HG03565 (cell line): Measurements from ENCODE around the gene GDA.
"Not testable (repeated sequence)": the region's sequence is repeated elsewhere in the genome, so short reads cannot be mapped to it uniquely, and the experiment has no call there.

ENCODE experiments used
- ATAC-seq: cut with Tn5 transposase; IDR thresholded peaks from one replicate; pipeline ENCODE4 v1.9.1; 2021; ENCODE audit warnings: mild to moderate bottlenecking, moderate library complexity; ENCODE audit not compliant: unreplicated experiment

The GDA gene

GRCh38 chr9:72274441-72274840, 125.2 kb downstream of the GDA start:
- no peak for ATAC-seq

DNA sequence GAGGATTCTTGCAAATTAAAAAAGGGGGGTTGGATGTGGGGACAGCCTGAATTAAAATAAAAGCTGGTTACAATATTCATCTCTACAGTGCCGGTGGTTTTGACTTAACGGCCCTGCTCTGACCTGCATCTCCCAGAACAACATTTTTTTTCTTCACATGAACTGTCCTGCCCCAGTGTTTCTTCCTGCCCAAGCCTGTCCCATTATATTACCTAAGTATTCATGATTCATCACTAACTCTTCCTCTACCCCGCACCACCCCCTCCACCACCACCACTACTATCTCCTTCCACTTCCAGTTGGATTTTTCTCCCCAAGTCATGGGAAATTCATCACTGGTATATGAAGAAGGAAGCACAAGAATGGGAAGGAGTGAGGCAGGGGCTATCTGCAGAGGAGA, 125.7 kb downstream of the GDA start:
- ATAC-seq, result no peak

- no peak for ATAC-seq
These were observed 127.2 kb downstream of the GDA start for GRCh38 chr9:72276429-72276828.

DNA sequence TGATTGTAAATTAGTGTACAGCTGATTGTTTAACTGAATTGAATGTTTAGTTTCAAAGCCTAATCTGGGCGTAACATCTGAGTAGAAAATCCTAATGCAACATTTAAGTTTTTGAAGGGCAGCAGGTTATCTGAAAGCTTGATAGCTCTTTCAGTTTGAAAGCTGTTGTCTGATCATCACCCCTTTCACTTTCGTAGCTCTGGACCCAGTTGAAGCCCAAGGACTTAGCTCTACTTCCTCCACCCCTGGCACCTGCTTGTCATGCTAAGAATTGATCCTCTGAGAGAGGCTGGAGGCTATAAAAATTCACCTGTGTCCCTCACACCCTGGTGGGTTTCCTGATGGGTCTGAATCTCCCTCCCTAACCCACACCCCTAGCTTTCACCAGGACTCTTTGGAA, 129.7 kb downstream of the GDA start:
- peak; percentile 42 for ATAC-seq

DNA sequence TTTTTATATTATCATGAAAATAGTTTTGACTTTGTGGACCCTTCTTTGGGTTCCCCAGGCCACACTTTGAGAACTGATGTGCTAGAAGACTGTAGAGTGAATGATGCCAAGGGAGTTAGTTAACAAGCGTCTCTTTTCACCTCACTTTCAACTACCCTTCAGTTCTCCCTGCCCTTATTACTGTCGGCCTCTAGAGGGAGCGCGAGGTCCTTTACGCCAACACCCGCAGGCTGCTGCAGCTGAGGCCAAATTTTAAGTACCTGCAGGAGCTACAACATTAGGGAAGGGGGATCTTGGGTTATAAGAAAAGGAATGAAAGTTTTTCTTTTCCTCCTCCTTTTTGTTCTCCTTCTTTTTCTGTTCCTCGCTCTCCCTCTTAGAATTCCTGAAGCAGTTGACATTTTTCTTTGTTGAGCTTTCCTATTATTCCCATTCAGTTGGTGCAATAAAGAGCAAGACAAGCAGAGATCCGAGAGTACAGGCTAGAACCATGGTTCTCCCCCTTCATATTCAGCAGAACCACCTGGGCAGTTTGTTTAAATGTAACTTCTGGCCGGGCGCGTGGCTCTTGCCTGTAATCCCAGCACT, 131.8 kb downstream of the GDA start:
- ATAC-seq, result peak; percentile 86

DNA sequence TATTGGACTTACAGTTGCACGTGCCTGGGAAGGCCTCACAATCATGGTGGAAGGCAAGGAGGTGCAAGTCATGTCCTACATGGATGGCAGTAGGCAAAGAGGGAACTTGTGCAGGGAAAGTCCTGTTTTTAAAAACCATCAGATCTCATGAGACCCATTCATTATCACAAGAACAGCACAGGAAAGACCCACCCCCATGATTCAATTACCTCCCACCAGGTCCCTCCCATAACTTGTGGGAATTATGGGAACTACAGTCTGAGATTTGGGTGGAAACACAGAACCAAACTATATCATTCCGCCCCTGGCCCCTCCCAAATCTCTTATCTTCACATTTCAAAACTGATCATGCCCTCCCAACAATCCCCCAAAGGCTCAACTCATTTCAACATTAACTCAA, 140.2 kb downstream of the GDA start:
- ATAC-seq, result no peak

DNA sequence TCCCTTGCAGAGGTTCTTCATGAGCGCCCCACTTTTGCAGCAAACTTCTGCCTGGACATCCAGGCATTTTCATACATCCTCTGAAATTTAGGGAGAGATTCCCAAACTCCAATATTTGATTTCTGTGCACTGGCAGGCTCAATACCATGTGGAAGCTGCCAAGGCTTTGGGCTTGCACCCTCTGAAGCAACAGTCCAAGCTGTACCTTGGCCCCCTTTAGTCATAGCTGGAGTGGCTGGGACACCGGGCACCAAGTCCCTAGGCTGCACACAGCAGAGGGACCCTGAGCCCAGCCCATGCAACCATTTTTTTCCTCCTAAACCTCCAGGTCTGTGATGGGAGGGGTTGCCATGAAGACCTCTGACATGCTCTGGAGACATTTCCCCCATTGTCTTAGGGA, 141.1 kb downstream of the GDA start:
- no peak for ATAC-seq

DNA sequence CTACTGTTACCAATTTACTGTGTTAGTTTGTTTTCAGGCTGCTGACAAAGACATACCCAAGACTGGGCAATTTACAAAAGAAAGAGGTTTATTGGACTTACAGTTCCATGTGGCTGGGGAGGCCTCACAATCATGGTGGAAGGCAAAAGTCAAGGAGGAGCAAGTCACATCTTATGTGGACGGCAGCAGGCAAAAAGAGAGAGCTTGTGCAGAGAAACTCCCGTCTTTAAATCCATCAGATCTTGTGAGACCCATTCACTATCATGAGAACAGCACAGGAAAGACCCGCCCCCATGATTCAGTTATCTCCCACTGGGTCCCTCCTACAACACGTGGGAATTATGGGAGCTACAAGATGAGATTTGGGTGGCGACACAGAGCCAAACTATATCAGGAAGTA, 142.3 kb downstream of the GDA start:
- not testable (repeated sequence) for ATAC-seq

DNA sequence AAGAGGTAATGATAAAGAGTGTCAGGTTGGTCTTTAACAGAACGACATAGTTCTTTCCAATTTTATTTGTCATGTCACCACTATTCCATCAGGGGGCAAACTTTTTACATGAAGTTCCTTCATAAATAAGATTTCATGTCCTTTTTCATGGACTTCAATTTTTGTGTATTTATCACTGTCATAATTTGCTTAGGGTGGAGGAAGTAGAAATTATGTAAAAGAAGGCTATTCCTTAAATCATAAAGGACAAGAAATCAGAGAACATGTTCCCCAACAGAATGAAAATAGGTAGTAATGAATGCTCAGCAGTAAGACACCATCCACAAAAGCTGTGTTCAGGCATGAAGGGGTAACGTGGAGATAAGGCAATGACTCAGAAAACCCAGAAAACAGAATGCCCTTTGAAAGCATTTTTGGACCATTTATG, 143.0 kb downstream of the GDA start:
- ATAC-seq, result no peak

GRCh38 chr9:72292874-72293607, 143.8 kb downstream of the GDA start:
- no peak for ATAC-seq

DNA sequence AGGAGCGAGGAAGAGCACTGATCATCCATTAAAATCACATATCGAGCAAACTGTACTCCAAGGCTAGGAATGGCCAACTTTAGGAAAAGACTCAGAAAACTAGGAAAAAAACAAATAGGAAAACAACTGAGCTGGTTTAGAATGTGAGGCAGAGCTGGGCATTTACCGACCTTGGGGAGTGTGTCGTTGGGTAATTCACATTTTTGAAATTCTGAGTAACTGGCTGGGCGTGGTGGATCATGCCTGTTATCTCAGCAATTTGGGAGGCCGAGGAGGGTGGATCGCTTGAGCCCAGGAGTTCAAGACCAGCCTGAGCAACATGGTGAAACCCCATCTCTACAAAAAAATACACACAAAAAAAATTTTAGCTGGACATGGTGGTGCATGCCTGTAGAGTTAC, 145.7 kb downstream of the GDA start:
- ATAC-seq, result no peak

DNA sequence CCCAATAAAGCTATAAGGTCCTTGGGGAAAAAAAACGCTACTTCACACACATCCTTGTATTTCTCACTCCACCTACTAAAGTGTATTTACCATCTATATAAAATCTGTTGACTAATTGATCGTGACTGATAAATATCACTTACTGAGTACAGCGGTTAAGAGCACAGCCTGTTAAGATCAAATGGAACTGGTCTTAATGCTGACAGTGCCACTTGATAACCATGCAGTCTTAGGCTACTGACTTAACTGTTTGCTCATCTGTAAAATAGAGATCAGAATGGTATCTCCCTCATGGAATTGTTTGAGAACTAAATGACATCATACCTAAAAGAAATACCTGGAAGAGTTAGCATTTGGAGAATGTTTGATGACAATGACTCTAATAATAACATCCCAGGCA, 148.3 kb downstream of the GDA start:
- no peak for ATAC-seq

DNA sequence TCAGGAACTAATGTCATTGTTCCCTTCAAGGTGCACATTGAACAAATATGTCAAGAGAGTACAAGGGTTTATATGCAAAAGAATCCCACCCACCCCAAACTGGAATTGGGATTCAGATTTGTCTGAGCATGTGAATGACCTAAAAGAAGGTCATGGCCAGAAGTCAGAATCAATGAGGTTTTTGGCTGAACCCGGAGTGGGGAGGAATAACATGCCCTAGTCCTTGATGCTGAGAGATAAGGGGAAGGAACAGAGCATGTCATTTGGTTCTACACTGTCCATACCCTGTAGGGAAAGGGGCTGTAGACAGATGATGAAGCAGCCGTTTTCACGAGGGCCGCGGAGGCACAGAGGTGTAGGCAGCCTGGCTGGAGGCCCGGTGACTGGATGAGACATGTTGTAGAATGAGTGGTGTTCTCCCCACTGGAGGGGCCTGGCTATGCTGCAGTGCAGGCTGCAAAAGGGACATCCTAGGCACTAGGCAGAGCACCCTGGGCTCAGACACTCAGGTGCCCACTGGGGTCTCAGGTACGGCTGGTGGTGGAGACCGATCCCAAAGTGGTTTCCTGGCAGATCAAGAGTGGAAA, 149.9 kb downstream of the GDA start:
- no peak for ATAC-seq

DNA sequence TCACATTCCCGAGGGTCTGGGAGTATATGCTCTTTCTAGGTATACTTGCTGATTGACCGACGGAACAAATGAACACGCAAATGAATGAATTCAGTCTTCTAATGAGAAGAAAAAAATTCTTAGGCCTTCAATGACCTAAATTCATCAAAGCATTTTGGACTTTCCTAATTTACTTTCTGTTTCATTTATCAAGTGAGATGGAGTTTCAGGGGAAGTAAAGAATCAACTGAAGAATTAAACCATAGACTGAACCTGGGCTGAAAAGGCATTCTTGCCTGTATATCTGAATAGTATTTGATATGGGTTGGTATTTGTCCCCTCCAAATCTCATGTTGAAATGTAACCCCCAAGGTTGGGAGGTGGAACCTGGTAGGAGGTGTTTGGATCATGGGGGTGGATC, 151.6 kb downstream of the GDA start:
- ATAC-seq, result no peak
